ENCODE data around the gene CIC. TPM values are rescaled to one million over a fixed set of nuclear protein-coding genes. Genes with fewer than 3 reads are reported as not detected.
A peak's percentile ranks its signal among the peaks of the same experiment; 100 is the strongest.

Gene CIC
- total and polyA plus RNA-seq, 9 of the 15 experiments (the other 6 are each of a cell fraction or from before 2014, with no cell fraction given): 0.07 to 44.7 (median 8.6) TPM

GRCh38 chr19:42253245-42254088, 15.6 kb upstream of the CIC start (continued):
- TF ChIP-seq GMEB1 (CRISPR knock-in tag; IDR thresholded peaks at IDR 0.05) (no peak), ZNF3 (CRISPR knock-in tag; IDR thresholded peaks at IDR 0.05) (no peak), GABPB1 (CRISPR knock-in tag; IDR thresholded peaks at IDR 0.05) (0 out of 2 replicates have a peak, but pooled peaks have one; percentile 19), ZBTB7A (IDR thresholded peaks at IDR 0.05; ENCODE audit: borderline replicate concordance, control insufficient read depth, low read depth, low read length) (peak; percentile 44; the same call in 1 of the 2 replicates), SP1 (CRISPR knock-in tag; IDR thresholded peaks at IDR 0.05) (no peak), RFX7 (CRISPR knock-in tag; IDR thresholded peaks at IDR 0.05) (no peak), ZNF184 (CRISPR knock-in tag; IDR thresholded peaks at IDR 0.05) (no peak), TAF1 (IDR thresholded peaks at IDR 0.05; ENCODE audit: control insufficient read depth, extremely low read depth, insufficient read depth, low read length, severe bottlenecking) (no peak), OTX1 (CRISPR knock-in tag; IDR thresholded peaks at IDR 0.05) (no peak), ZNF507 (tag; conservative IDR thresholded peaks at IDR 0.05) (no peak), ZSCAN32 (CRISPR knock-in tag; IDR thresholded peaks at IDR 0.05) (no peak), MTA2 (IDR thresholded peaks at IDR 0.05; ENCODE audit: low read depth) (no peak), EGR1 (conservative IDR thresholded peaks at IDR 0.05) (peak; percentile 54; the same call in 1 of the 2 replicates), MTA1 (IDR thresholded peaks at IDR 0.05; ENCODE audit: borderline replicate concordance) (no peak), TOE1 (IDR thresholded peaks at IDR 0.05; ENCODE audit: borderline replicate concordance) (peak; percentile 53), TOE1 (CRISPR knock-in tag; IDR thresholded peaks at IDR 0.05; ENCODE audit: borderline replicate concordance, low read depth) (no peak), SMARCB1 (IDR thresholded peaks at IDR 0.05; ENCODE audit: insufficient read length, low read depth) (no peak), MCM7 (IDR thresholded peaks at IDR 0.05) (no peak), ZNF174 (CRISPR knock-in tag; IDR thresholded peaks at IDR 0.05) (no peak), ZNF146 (CRISPR knock-in tag; IDR thresholded peaks at IDR 0.05; ENCODE audit: unreplicated experiment) (no peak), EHMT2 (IDR thresholded peaks at IDR 0.05) (no peak), SMARCC2 (IDR thresholded peaks at IDR 0.05; ENCODE audit: low read depth) (no peak), ZNF253 (CRISPR knock-in tag; conservative IDR thresholded peaks at IDR 0.05) (no peak), ZFP30 (CRISPR knock-in tag; IDR thresholded peaks at IDR 0.05; ENCODE audit: borderline replicate concordance) (no peak), ZNF707 (CRISPR knock-in tag; conservative IDR thresholded peaks at IDR 0.05) (no peak)
- TF ChIP-seq, protein P1, sequence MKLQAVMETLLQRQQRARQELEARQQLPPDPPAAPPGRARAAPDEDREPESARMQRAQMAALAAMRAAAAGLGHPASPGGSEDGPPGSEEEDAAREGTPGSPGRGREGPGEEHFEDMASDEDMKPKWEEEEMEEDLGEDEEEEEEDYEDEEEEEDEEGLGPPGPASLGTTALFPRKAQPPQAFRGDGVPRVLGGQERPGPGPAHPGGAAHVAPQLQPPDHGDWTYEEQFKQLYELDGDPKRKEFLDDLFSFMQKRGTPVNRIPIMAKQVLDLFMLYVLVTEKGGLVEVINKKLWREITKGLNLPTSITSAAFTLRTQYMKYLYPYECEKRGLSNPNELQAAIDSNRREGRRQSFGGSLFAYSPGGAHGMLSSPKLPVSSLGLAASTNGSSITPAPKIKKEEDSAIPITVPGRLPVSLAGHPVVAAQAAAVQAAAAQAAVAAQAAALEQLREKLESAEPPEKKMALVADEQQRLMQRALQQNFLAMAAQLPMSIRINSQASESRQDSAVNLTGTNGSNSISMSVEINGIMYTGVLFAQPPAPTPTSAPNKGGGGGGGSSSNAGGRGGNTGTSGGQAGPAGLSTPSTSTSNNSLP (IDR thresholded peaks at IDR 0.05; ENCODE audit: borderline replicate concordance, low read depth, low read length): no peak
- TF ChIP-seq, protein P2, sequence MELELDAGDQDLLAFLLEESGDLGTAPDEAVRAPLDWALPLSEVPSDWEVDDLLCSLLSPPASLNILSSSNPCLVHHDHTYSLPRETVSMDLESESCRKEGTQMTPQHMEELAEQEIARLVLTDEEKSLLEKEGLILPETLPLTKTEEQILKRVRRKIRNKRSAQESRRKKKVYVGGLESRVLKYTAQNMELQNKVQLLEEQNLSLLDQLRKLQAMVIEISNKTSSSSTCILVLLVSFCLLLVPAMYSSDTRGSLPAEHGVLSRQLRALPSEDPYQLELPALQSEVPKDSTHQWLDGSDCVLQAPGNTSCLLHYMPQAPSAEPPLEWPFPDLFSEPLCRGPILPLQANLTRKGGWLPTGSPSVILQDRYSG (tag; conservative IDR thresholded peaks at IDR 0.05; ENCODE audit: low read depth): no peak
